Measurements from ENCODE around the gene PRR15L. TPM values are rescaled to one million over a fixed set of nuclear protein-coding genes. Genes with fewer than 3 reads are reported as not detected.
"Not testable (repeated sequence)": the region's sequence is repeated elsewhere in the genome, so short reads cannot be mapped to it uniquely, and the experiment has no call there.

The PRR15L gene
- total RNA-seq, 1 donor from 2014 or later = 2.2 TPM

DNA sequence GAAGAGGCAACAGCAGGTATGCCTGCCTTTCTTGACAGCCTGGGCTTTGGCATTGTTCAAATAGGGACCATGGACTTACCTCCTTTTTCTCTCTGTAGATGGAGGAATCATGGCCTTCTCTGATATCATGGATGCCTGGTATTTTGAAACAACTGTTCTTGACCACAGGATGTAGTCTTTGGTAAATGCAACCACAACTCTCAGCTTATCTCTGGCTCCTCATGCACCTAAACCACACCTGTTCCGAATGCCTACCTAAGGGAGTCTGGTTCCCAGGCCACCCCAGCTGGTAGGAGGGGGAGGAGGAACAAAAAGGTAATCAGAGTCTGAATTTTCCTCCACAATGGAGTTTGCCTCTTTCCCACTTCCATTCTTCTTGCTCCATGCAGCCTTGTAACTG, 32.0 kb upstream of the PRR15L start:
- Histone ChIP-seq H3K27me3 (no peaks in the 10 kb centered on the region), H3K36me3 (no peaks in the 10 kb centered on the region), H3K9me3 (no peaks in the 10 kb centered on the region), H3K4me1 (peaks cover 7% of the 10 kb centered on the region), H3K4me3 (no peak overlapping the region), H3K27ac (no peak overlapping the region)
- intact Hi-C loops (cut with DNase I) = no loop called here
- DNase-seq (ENCODE audit: extremely low spot score in 2 of 2) = no peak
- TF ChIP-seq, protein P1, sequence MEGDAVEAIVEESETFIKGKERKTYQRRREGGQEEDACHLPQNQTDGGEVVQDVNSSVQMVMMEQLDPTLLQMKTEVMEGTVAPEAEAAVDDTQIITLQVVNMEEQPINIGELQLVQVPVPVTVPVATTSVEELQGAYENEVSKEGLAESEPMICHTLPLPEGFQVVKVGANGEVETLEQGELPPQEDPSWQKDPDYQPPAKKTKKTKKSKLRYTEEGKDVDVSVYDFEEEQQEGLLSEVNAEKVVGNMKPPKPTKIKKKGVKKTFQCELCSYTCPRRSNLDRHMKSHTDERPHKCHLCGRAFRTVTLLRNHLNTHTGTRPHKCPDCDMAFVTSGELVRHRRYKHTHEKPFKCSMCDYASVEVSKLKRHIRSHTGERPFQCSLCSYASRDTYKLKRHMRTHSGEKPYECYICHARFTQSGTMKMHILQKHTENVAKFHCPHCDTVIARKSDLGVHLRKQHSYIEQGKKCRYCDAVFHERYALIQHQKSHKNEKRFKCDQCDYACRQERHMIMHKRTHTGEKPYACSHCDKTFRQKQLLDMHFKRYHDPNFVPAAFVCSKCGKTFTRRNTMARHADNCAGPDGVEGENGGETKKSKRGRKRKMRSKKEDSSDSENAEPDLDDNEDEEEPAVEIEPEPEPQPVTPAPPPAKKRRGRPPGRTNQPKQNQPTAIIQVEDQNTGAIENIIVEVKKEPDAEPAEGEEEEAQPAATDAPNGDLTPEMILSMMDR (IDR thresholded peaks at IDR 0.05) = no peak
- no peak for TF ChIP-seq POLR2A (IDR thresholded peaks at IDR 0.05)
- no peak for TF ChIP-seq POLR2AphosphoS5 (IDR thresholded peaks at IDR 0.05; ENCODE audit: insufficient read depth in 1 of 2, low read depth in 1 of 2)

DNA sequence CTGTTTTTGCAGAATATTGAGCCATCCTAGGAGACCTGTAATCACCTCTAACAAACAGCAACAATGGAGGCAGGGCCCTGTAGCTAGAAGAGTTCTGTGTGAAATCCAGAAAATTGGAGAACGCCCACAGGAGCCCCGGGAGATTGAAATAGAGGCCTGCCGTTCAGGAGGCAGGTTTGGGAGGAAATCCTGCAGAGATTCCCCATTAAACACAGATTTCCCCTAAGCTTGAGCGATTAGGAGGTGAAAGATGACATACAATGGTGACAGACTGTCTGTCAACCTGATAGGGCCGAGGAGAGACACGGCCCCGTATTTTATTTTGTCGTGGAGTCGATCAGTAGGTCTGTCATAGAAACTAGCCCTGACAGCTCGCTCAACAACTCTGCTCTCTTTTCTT, 31.5 kb upstream of the PRR15L start:
- no peak overlapping the region for H3K4me3 ChIP-seq
- H3K27ac ChIP-seq = no peak overlapping the region
- no peaks in the 10 kb centered on the region for H3K9me3 ChIP-seq
- intact Hi-C loops (cut with DNase I) = no loop called here
- no peak for DNase-seq (ENCODE audit: extremely low spot score in 2 of 2)
- peaks cover 7% of the 10 kb centered on the region for H3K4me1 ChIP-seq
- H3K36me3 ChIP-seq = no peaks in the 10 kb centered on the region
- TF ChIP-seq, protein P1 (IDR thresholded peaks at IDR 0.05) = no peak
- TF ChIP-seq POLR2A (IDR thresholded peaks at IDR 0.05) (no peak), POLR2AphosphoS5 (IDR thresholded peaks at IDR 0.05; ENCODE audit: insufficient read depth in 1 of 2, low read depth in 1 of 2) (no peak)
- H3K27me3 ChIP-seq = no peaks in the 10 kb centered on the region

DNA sequence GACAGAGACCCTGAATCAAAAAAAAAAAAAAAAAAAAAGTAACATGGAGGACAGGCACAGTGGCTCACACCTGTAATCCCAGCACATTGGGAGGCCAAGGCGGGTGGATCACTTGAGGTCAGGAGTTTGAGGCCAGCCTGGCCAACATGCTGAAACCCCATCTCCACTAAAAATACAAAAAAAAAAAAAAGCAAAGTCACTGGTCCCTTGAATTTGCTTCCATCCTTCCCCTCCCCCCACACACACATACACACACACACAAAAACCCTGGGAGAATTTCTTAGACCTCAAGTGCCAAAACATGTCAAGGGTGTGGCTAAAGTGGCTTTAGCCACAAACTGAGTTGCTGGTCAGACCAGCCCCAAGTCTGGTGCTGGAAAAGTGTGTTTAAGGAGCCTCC, 30.8 kb upstream of the PRR15L start:
- H3K27ac ChIP-seq; intact Hi-C loops (cut with DNase I); H3K4me3 ChIP-seq; H3K36me3 ChIP-seq; H3K4me1 ChIP-seq; DNase-seq (ENCODE audit: extremely low spot score in 2 of 2); H3K9me3 ChIP-seq; H3K27me3 ChIP-seq: not testable (repeated sequence)

DNA sequence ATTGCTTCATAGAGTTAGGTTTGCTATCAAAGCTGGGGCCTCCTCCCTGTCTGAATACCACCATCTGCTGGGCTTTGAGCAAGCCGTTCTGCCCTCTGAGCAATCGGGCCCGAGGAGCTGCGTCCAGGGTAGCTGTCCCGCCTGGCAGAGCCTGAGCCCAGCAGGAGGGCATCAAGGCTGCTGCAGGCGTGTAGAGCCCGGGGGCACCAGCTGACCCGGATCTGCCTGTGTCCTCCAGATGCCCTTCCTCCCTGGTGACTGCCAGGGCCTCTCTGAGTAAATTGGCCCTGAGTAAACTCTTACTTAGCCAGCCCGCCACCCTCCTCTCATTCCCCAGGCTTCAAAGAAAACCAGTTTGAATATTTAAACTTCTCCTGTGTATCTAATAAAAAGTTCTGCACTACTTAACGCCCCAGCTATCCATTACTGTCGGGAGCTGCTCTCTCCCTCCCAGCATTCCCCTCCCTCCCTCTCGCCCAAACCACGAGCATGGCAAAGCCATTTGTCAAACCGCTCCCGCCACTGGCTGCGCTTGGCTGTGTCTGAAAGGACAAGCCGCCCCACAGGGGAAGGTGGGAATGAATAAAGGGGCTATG, 29.7 kb upstream of the PRR15L start:
- Histone ChIP-seq H3K4me1 (peaks cover 7% of the 10 kb centered on the region), H3K9me3 (no peaks in the 10 kb centered on the region), H3K4me3 (no peak overlapping the region), H3K36me3 (no peaks in the 10 kb centered on the region), H3K27me3 (no peaks in the 10 kb centered on the region), H3K27ac (no peak overlapping the region)
- TF ChIP-seq POLR2AphosphoS5 (IDR thresholded peaks at IDR 0.05; ENCODE audit: insufficient read depth in 1 of 2, low read depth in 1 of 2) (no peak), POLR2A (IDR thresholded peaks at IDR 0.05) (no peak)
- TF ChIP-seq, protein P1 (IDR thresholded peaks at IDR 0.05) = no peak
- no peak for DNase-seq (ENCODE audit: extremely low spot score in 2 of 2)
- intact Hi-C loops (cut with DNase I) = no loop called here

DNA sequence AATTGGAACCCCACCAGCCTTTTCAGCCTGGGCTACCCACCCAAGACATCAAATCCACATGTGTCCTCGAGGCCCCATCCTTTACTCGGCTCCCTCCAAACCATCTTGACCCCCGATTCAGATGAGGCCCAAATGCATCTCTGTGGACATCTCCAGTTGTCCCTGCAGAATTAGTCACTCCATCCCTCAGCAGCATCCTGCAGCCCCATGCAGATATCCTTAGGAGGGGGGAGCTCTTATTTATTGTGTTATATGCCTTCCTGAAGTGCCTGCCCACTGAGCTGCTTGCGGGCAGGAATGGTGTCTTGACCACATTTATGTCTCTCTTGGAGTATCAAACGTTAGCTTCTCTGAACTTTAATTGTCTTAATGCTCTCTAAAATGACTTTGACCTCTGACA, 28.8 kb upstream of the PRR15L start:
- no peak for DNase-seq (ENCODE audit: extremely low spot score in 2 of 2)
- Histone ChIP-seq H3K4me3 (no peak overlapping the region), H3K27ac (no peak overlapping the region), H3K27me3 (no peaks in the 10 kb centered on the region), H3K9me3 (no peaks in the 10 kb centered on the region), H3K4me1 (peaks cover 7% of the 10 kb centered on the region), H3K36me3 (peaks cover 0 to 5% of the 10 kb centered on the region in 2 donors)
- intact Hi-C loops (cut with DNase I) = no loop called here
- TF ChIP-seq, protein P1 (IDR thresholded peaks at IDR 0.05) = no peak
- no peak for TF ChIP-seq POLR2A (IDR thresholded peaks at IDR 0.05)
